Measurements from ENCODE around the gene PSMA3.
A peak's percentile ranks its signal among the peaks of the same experiment; 100 is the strongest.

Gene PSMA3

DNA sequence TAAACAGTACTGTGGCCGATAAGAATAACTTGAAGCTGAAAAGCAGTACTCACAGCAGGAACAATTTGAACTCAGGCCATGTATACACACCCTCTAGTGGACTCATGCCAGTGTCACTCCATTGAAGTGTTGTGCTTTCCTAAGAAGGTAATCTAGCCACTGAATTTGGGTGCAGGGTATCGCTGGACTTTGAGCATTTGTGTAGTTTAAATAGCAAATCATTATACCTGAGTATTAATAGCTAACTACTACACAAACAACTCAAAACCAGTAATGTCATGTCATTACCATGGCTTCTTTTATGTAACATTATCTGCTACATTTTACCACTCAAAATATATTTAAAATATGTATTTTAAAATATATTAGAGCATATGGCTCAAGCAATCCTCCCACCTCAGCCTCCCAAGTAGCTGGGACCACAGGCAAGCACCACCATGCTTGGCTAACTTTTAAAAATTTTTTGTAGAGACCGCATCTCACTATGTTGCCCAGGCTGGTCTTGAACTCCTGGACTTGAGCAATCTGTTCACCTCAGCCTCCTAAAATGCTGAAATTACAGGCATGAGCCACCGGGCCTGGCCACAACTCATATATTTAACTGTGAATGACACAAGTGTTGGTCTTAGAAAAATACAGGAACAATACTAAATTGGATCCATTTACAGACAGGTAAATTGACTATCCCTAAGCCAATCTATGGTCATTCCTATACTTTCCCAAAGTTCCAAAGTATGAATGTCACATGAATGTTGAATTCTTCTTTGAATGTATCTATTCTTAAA, 28.1 kb downstream of the PSMA3 start:
- DNase-seq (ENCODE audit: low read depth), result peak; percentile 18

DNA sequence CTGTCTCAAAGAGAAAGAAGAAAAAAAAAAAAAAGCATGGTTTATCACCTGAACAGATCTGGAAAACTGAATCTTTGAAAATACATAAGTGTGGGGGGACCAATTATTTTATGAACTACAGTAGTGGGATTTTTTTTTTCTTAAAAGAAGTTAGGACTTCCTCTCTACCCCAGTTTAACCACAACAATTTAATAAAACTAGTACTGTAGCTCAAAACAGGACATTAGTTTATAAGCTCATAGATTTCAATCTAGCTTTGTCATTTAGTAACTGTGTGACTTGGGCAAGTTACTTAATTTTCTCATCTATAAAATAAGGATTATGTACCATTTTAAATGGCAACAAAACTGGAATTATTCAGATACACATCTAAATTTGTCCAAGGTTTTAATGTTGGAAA, 30.2 kb downstream of the PSMA3 start:
- DNase-seq (ENCODE audit: low read depth), result no peak

DNA sequence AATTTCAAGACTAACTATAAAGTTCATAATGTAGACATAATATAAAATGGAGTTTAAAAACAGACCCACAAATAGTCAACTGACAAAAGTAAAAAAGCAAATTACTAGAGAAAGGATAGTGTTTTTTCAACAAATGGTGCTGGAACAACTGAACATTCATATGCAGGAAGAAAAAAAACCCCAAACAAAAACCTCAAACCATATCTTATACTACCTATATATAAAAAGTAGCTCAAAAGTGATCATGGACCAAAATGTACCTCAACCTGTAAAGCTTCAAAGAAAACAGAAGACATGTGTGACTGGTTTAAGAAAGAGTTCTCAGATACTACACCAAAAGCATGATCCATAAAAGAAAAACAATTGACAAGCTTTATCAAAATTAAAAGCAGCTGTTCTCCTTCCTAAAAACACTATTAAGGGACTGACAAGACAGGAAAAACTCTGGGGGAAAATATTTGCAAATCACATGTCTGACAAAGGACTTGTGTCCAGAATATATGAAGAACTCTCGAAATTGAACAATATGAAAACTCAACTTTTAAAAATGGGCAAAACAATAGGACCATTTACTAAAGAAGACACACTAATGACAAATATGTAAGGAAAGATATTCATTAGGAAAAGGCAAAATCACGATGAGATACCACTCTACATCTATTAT, 31.0 kb downstream of the PSMA3 start:
- DNase-seq (ENCODE audit: low read depth), result no peak

DNA sequence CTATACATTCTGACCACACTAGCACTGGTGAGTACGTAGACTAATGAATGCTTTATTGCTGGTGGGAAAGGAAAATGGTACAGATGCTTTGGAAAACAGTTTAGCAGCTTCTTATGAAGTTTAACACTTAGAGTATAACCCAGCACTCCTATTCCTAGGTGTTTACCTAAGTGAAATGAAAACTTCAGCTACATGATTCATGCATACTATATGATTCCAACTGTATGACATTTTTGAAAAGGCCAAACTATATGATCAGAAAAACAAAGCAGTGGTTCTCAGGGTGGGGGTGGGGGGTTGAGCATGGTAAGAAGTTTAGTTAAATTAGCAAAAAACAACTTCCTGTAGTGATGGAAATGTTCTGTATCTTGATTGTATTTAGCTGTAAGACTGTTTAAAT, 31.6 kb downstream of the PSMA3 start:
- DNase-seq (ENCODE audit: low read depth), result no peak

DNA sequence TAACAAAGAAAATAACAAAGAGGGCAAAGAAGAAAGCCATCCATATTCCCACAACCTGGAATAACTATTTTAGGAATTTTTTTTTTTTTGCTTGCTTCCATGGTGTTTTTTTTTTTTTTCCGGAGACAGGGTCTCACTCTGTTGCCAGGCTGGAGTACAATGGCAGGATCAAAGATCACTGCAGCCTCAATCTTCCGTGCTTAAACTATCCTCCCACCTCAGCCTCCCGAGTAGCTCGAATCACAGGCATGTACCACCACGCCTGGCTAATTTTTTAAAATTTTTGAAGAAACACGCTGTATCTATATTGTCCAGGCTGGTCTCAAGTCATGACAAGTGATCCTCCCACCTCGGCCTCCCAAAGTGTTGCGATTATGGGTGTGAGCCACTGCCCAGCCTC, 33.5 kb downstream of the PSMA3 start:
- DNase-seq (ENCODE audit: low read depth), result no peak

DNA sequence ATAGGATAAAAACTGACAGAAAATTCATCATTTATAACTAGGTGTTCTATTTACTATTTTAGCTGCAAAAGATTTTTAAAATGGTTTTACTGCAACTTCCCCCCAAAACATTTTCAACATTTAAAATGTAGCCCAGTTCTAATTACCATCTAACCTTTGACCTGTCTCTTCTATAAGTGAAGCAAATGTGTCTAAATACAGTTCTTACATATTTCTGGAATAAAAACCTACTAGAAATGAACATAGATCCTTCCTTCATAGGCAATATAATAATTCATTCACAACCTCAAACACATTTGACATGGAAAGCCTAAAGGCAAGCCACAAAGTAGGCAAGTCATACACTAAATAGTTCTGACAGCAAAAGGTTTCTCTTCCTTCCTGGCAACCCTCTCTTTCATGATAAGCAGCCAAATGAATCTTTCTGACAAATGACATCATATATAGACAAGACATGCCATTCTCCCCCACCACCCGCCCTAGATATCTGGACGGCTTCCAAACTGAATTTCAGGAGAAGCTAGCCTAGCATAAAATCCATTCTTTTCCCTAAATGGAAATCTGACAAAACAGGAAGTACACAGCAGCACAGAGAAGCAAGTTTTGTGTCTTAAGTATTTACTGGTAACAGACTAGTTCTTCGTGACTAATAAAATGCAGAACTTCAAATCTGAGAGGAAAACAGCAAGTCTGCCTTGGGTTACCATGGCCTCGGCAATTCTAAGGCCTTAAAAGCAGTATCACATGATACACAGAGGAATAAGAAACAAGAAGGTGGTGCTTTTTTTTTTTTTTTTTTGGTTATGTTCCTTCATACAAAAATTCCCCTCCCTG, 36.5 kb downstream of the PSMA3 start:
- DNase-seq (ENCODE audit: low read depth), result peak; percentile 69

DNA sequence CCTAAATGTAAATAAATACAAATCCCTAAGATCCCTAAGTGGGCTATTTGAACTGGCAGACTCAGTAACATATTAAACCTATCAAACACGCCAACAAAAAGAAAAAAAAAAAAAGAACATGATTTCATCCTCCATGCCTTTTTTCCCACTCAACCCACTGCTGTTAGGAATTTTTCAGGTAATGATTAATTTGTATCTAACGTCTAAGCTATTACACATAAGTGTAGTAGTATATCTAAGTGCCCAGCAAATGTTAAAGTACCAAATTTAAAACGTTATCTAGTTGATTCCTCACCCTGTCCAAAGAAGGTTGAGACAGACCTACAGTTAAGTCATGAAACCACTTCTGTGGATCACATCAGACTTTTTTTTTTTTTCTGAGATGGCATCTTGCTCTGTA, 37.3 kb downstream of the PSMA3 start:
- DNase-seq (ENCODE audit: low read depth), result no peak

DNA sequence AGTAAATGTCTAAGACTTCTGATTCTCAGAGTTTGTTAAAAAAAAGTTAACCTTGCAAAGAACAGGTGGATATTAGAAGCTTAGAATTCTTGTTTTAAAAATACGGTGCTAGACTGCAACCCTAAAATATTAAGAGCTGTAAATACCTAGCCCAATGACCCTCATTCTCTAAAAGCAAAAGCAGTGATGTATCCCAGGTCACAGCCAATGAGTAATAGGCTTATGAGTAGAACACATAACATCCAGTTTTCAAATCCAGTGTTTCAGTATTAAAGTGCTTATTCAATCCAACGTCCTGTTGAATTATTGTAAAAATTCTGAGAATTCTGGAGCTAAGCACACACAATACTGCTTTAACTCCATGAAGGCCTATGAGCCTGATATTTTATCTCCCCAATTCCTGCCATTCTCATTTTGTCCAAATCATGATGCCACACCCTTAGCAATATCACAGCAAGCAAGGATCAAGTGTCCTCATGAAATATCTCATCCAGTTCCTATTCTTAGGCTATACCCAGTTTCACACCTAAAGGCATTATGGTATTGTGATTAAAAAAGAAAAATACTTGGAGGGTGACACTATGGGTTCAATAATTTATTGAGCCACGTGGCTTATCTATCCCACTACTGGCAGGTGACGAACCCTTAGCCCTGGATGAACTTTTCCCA, 38.4 kb downstream of the PSMA3 start:
- no peak for DNase-seq (ENCODE audit: low read depth)

DNA sequence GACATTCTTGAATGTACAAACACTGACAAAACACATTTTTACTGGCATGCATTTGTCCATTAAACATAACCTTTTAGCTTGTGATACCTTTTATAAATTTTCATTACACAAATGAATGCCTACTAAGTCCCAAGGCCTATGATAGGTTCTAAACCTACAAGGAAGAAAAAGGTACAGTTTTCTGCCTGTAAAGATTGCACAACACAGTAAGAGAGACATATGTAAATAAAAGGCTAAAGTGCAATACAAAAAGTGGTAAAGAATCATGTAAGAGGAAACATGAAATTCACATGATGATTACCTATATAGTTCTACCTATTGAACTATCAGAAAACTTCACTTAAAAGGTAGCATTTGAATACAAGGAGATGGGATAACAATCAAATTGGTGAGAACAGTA, 39.1 kb downstream of the PSMA3 start:
- DNase-seq (ENCODE audit: low read depth), result no peak

DNA sequence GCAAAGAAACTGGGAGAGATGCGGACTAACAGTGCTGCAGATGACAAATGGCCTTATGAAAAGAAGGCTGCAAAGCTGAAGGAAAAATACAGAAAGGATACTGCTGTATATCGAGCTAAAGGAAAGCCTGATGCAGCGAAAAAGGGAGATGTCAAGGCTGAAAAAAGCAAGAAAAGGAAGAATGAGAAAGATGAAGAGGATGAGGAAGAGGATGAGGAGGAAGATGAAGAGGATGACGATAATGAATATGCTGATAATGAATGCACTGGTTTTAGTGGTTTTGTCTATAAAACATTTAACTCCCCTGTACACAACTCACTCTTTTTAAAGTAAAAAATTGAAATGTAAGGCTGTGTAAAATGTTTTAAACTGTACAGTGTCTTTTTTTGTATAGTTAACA, 40.5 kb downstream of the PSMA3 start:
- no peak for DNase-seq (ENCODE audit: low read depth)

DNA sequence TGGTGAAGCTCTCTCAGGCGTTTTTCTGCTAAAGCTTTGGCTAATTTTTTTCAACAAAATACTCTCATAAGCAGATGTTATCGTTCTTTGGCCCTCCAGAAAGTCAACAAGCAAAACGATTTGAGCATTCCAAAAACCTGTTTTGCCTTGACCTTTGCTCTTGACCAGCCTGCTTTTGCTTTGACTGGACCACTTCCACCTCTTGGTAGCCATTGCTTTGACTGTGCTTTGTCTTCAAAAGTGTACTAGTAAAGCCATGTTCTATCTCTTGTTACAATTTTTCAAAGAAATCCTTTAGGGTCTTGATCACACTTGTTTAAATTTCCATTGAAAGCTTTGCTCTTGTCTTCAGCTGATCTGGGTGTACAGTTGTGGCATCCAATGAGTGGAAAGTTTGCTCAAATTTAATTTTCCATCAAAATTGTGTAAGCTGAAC, 43.0 kb downstream of the PSMA3 start:
- no peak for DNase-seq (ENCODE audit: low read depth)

DNA sequence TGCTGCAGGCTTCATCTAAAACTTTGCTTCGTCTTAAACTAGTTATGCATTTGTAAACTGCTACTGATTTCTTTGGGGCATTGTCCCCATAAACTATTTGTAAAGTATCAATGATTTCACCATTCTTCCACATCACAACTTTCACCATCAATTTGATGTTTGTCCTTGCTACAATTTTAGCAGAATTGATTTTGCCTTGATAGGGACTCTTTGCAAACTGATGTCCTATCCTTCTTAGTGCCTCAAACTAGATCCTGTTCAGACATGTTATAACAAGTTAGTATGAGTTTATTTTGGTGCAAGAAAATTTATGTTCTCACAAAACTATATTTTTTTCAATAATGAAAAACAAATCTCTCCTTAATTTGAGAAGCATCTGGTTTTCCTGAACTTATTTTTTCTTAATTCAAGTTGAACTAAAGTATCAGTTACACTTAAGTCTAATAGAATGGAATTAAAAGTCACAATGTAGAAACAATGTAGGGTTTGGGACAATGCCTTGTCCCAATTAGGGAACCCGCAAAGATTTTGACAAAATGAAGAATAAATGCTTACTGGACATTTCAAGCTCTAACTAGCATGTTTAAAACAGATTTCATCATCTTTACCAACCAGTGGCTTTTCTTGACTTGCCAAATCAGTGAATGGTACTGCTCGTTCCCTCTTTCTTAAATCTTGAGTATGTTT, 43.6 kb downstream of the PSMA3 start:
- DNase-seq (ENCODE audit: low read depth), result no peak

DNA sequence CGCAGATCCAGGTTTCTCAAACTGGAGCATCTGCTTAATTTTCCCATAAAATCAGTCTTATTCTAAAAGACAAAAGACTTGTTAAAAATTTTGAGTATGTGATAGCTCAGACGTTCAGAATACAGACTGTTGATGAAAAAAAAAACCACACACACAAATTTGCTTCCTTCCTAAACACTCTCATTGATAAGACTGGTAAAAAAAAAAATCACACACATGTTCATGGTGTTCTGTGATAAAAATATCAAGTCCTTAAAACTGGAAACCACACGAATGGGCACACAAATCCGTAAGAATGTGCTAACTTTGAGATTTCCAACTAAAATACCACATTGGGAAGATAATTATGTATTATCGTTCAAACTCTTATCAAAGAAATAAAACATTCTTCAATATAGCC, 47.0 kb downstream of the PSMA3 start:
- no peak for DNase-seq (ENCODE audit: low read depth)

DNA sequence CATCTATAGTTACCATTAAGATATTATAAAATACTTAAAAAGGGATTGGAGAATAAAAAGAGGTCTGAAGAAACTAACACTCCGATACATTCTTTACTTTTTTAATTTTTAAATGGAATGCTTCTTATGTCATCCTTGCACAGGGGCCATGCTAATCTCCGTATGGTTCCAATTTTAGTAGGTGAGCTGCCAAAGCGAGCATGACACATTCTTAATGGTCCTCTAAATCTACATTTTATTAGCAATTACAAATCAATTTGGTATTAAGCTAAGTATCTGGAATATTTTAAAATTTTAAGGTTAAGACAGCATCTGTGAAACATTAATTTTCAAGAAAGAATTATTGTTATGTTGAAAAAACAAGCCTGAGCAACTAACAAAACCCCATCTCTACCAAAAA, 47.5 kb downstream of the PSMA3 start:
- DNase-seq (ENCODE audit: low read depth), result no peak

DNA sequence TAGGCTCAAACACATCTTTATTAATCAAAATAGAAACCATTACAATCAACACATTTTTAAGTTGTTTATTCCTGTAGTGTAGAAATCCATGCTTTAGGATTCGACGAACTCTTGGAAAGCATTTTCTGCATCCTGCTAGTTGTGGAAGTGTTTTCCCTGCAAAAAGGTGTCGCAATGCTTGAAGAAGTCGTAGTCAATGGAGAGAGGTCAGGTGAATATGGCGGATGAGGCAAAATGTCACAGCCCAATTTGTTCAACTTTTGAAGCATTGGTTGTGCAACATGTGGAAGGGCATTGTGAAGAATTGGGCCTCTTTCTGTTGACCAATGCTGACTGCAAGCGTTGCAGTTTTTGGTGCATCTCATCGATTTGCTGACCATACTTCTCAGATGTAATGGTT, 49.6 kb downstream of the PSMA3 start:
- DNase-seq (ENCODE audit: low read depth), result no peak

DNA sequence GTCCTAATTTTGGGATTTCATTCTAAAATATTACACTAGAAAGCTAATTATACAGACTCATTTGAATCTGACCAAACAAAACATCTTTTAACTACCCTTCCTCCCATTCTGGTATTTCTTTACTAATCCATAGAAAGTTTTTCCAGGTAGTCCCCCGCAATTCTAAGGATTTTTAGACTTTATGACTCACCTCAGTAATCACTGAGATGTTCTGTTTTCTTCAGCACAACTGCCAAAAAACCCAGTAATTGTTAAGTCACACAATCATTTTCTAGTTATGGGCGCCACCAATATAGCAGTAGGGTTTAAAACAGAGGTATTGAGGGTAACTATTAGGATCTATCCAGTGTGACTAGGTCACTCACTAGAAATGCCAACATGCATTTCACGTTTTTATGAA, 52.1 kb downstream of the PSMA3 start:
- no peak for DNase-seq (ENCODE audit: low read depth)

DNA sequence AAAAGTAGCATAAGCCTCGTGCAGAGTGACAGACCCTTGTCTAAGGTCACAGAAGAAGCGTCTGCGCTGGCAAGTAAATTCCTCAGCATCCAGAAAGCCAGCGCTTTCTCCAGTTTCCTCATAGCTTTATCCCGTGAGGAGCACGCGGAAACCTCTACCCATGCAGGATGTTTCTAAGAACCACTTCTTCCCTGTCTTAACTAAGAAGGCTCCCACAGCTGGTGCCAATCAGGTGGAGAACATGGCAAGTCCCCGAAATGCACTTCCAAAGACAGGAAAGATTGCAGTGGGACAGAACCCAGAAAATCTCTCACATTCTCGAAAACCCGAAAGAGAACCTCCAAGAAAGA, 52.7 kb downstream of the PSMA3 start:
- peak; percentile 6 for DNase-seq (ENCODE audit: low read depth)

DNA sequence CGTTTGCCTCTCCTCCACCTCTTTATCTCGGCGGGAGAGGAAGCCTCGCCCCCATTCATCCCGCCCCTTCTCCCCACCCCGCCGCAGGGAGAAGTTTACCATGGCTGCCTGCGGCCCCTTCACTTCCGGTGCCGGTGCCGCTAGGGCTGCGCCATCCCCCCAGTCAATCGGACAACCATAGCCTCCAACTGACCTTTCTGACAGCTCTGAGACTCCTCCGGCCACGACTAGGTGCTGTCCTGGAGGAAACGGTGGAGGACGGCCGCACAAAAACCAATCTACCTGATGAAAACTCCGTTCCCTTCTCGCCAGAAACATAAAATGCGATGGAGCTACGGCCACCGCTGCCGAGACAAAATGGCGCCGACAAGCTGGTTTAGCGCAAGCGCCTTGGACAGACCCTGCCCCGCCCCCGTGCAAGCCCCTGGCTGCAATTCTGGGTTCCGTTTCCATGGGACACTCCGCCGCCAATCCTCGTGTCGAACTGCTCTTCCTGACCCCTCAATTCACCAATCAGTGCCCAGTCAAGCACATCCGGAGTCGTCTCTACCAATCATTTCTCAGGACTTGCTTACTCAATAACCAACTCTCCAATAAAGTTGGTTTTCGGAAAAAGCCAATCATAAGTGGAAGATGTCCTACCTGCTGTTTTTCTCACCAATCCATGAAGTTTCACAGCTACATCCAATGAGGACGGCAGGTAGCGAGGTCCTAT, 53.3 kb downstream of the PSMA3 start:
- peak; percentile 100 for DNase-seq (ENCODE audit: low read depth)

DNA sequence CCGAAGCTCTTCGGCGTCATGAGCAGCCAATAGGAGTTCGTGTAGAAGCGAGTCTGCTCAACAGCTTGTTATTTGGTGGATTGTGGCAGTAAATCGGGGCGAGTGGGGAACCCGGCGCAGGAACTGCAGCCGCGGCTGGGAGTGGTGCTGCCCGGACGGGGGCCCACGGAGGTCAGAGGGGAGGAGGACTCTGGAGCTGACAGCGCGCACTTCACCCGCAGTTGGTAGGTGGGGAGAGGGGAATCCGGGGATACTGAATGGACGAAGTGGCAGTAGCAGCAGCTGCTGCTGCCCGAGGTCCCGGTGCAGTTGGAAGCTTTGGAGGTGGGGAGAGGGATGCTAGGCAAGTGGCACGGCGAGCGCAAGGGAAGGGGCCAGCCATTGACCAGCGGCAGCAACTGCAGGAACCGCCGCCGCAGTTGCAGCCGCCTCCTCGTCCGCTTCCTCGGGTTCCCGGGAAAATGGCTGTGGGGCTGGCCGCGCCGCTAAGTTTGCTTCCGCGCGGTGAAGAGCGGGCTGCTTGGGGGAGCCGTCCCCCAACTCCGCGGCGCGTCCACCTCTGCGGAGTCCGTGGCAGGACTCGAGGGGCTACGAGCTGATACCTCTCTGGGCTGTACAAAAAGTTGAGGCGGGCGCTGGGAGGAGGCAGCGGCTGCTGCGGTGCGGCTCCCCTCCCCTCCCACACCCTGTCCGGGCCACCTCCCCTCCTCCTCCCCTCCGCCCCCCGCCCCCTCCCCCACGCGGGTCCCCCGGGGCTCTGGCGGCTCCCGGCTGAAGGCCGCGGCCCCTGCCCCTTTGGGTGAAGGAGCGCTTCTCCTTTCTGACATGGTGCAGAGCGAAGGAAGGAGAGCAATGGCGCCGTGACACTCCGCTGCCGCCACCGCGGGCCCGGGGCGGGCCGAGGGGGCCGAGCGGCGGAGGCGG, 54.1 kb downstream of the PSMA3 start, which contains the start of gene ARID4A:
Gene ARID4A (plus strand): TSS at position 79 of the 924 bp plus-strand sequence. CDS start 1,300 bp downstream, outside the sequence.
- DNase-seq (ENCODE audit: low read depth), result no peak
